ENCODE data around the gene NAGLU.

DNA sequence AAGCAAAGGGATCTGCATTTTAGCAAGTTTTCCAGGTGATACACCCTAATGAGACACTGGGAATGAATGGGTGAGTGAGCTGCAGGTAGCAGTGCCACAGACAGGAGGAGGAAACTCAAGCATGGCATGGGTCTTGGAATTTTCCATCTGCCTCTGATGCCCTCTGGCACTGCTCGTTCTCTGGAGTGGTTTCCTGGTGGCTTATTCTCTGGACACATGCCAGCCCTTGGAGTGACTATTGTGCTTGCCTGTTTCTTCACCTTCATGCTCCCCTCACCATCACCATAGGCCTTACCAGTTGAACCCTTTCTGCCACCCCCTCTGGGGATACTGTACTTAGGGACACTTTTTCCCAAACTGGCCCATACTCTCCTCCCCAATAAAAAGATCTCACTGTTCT, 27.5 kb downstream of the NAGLU start:
- TF ChIP-seq, protein P1, sequence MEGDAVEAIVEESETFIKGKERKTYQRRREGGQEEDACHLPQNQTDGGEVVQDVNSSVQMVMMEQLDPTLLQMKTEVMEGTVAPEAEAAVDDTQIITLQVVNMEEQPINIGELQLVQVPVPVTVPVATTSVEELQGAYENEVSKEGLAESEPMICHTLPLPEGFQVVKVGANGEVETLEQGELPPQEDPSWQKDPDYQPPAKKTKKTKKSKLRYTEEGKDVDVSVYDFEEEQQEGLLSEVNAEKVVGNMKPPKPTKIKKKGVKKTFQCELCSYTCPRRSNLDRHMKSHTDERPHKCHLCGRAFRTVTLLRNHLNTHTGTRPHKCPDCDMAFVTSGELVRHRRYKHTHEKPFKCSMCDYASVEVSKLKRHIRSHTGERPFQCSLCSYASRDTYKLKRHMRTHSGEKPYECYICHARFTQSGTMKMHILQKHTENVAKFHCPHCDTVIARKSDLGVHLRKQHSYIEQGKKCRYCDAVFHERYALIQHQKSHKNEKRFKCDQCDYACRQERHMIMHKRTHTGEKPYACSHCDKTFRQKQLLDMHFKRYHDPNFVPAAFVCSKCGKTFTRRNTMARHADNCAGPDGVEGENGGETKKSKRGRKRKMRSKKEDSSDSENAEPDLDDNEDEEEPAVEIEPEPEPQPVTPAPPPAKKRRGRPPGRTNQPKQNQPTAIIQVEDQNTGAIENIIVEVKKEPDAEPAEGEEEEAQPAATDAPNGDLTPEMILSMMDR (IDR thresholded peaks at IDR 0.05) = no peak
- no peak for TF ChIP-seq POLR2AphosphoS5 (IDR thresholded peaks at IDR 0.05)

All from prostate gland (tissue), 2 donors.